HG03060 (cell line): ENCODE measurements around the gene ADISSP.

Experiments used
- ATAC-seq: cut with Tn5 transposase; IDR thresholded peaks from one replicate; pipeline ENCODE4 v1.9.1; 2021; ENCODE audit warnings: low read depth, moderate number of reproducible peaks; ENCODE audit not compliant: unreplicated experiment

Gene ADISSP

DNA sequence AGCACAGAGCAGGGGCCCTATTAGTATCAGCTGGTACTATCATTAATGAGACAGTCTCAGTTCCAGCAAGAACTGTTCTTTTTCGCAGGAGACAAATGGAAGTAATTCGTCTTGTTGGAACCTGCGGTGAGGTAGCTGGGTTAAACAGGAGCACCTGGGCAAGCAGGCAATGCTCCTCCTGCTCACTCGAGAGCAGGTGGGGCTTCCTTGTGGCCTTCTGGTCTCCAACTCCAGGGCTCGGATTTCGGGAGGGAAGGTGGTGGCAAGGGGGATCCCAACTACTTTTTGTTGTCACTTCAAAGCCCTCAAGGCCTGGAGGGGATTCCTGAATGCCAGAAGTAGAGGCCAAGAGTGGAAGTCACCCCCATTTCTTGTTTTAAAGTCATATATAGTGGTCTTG, 15.0 kb upstream of the ADISSP start:
- no peak for ATAC-seq

DNA sequence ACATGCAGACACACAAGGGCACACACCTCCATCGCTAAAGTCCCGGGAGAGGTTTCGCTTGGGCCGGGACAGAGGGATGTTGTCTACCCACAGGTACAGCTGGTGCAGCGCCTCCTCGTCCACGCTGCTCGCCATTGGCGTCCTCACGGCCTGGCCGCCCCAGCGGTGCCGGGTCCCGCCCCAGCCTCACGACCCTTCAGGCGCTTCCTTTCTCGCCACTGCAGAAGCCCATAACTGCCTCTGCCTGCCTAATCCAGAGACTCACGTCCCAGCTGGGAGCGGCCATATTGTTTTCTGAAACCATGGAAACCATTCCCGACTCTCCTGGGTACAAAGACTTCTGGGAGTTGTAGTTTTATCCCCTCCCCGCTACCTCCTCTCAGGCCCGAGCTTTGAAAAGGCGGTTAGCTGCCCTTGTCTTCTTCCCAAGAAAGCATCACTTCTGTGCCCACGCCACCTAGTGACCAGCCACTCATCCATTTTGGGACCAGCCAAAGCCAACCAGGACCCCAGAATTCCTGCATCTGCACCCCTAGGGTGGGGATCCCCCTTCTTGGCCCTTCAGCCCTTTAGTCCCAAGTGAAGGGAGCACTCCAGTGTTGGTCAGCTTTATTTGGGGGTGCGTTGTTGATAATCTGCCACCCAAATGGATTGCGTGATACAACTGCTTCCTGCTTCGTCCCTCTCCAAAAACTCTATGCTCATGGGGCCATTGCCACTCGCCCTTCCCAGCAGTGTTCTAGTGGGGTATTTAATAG, 13.8 kb upstream of the ADISSP start, which contains the start of gene SPEF1:
SPEF1 (minus strand) TSS at position 296 of the 758 bp plus-strand sequence; CDS start at position 135, 161 bp downstream.
- ATAC-seq = no peak

GRCh38 chr20:3778976-3779375, 11.4 kb upstream of the ADISSP start:
- ATAC-seq = no peak

GRCh38 chr20:3777716-3778629, 10.4 kb upstream of the ADISSP start:
- no peak for ATAC-seq

- ATAC-seq = no peak
Observed at GRCh38 chr20:3777381-3777715, 9.8 kb upstream of the ADISSP start.

DNA sequence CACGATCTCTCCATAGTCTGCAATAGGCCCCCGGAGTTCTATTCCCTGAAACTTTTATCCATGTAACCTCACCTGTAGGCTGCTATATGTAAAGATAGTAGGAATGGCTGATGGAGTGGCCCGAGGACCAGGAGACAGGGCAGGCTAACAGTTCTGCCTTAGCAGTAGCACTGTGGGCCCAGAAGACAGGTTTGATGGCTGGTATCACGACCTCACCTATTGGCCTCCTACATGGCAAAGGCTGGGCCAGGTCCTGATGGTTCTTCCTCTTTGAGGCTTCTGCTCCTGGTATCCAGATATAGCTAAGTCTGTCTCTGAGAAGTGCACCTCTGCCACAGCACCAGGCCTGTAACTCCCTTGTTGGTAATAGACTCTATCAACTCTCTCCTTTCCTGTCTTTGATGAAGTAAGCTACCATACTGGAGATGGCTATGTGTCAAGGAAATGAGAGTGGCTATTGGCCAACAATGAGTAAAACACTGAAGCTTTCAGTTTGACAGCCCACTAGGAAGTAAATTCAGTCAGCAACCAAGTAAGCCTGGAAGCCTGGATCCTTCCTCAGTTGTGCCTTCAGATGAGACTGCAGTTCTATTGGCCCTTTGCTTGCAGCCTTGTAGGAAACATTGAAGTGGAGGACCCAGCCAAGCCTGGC, 8.0 kb upstream of the ADISSP start:
- no peak for ATAC-seq

GRCh38 chr20:3771552-3772058, 4.1 kb upstream of the ADISSP start:
- no peak for ATAC-seq

DNA sequence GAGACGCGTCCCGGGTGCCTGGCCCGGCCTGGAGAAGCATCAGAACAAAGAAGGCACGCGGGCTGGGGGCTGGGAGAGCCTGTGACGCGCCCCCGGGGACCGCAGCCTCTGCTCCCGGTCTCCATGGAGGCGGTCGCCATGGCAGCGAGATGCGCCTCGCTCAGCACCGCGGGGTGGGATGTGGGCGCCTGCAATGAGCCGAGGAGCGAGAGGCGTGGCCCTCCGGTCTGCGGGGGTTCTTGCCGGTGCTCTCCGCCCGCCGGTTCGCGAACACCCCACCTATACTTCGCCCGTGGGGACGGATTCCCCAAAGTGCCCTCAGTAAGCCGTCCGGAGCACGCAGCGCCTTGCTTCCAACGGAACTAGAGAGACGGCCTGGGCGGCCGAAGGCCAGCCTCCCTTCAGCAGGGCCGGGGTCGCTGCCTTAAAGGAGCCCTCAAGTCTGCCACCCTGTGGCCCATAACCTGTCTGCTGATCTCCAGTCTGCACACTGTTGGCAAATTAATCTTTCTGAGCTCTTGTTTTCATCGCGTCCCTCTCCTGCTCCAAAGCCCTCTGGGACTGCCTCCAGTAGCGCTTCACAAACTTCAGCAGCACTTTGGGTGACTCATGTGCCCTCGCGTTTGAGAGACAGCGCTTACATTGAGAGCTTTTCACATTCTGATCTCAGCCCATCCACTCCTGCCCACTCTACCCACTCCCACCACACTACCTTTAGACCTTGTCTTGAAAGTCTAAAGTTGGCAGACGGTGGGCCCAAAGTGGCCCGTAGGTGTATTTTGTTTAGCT, 983 bp upstream of the ADISSP start:
- ATAC-seq = no peak

GRCh38 chr20:3767110-3767426, 485 bp downstream of the ADISSP start:
- no peak for ATAC-seq

- ATAC-seq = no peak
Observed at GRCh38 chr20:3766422-3767109, 987 bp downstream of the ADISSP start.

DNA sequence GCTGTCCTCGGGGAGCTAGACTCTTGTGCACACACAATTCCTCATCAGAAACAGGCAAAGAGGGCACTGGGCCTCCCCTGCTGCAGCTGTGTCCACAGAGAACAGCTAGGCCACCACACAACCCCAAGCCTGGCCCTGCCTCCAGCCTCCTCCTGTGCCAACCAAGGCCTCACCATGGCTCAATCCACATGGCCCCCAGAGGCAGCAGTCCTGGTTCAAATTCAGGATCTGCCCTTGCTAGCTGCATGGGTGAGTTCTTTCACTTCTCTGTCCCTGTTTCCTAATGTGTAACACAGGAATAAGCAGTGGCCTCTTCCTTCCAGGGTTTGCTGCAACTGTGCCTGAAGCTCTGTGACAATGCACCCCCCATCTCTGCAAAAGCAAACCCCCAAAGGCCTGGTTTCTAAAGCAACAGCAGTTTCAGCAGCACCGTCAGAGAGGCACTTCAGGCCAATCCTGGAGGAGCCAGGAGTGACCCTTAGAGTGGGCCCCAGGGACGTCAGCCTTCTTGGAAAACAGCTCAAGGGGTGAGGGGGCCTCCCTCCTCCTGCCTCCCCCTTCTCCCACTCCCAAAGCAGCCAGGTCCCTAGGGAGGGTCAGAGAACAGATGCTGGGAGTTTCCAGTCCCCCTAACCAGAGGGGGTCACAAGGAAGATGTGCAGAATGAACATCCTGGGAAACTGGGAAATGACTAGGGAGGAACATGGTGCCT, 2.2 kb downstream of the ADISSP start:
- ATAC-seq = no peak

- ATAC-seq = no peak
Observed at GRCh38 chr20:3764659-3765058, 2.9 kb downstream of the ADISSP start.

DNA sequence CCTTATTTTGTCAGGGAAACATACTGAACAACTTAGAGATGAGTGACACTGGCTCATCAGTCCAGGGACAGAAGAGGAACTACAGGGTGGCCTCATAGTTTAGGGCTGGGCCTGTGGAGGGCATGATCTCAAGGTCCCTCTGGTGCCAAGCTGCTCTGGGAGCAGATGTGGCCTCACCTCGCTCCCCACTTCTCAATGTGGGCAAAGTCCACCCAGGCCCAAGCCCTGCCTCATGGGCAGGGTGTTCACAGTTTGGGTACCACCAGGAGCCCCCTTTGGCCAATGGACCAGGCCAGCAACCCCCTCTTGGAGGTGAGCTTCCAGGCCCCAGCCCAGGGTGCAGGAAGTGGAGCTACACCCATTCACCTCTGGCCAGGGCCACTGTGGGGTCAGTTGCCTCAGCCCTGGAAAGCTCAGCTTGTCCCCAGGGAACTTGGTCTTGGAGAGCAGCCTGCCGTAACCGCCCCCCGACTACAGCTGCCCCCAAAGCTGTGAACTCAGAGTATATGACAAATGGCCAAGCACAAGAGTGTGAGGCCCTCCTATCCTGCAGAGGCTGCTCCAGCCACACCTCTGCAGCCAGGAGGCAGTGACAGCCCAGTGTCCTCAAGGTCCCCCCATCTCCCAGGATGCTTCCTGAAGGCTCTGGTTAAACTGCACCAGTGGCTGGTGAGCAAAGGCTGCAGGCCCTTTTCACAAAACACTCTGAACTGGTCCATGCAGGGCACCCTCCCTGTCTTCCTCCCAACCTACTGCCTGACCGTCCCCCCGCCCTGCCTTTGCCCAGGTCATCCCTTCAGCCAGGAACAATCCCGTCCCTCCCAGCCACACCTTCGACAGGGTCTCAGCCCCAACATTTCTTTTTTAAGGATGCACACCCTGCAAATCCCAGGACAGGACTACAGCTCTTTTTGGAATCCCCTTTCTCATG, 3.6 kb downstream of the ADISSP start:
- no peak for ATAC-seq

- no peak for ATAC-seq
Observed at GRCh38 chr20:3760655-3761348, 6.8 kb downstream of the ADISSP start.

- no peak for ATAC-seq
Observed at GRCh38 chr20:3759884-3760283, 7.7 kb downstream of the ADISSP start.

DNA sequence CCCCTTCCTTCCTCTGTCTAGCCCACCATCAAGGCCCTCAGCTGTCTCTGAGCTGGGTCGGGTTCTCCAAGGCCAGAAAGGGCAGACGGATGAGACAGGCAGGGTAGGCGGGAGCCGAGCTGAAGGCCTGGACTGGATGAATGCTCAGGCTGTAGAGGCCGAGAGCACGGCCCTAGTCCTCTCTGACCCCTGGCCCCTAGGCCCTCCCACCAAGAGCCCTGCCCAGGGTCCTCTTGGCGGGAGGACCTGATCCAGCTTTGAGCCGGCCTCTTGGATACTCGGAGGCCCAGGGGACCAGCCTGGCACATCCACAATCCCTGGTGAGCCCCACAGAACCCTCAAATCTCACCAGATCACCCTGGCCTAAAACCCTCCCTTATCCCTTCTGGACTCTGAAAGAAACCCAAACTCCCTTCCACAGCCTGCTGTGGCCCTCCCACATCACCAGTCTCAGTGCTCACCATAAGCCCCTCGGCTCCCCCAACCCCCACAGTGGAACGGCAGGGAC, 8.2 kb downstream of the ADISSP start:
- ATAC-seq = no peak

DNA sequence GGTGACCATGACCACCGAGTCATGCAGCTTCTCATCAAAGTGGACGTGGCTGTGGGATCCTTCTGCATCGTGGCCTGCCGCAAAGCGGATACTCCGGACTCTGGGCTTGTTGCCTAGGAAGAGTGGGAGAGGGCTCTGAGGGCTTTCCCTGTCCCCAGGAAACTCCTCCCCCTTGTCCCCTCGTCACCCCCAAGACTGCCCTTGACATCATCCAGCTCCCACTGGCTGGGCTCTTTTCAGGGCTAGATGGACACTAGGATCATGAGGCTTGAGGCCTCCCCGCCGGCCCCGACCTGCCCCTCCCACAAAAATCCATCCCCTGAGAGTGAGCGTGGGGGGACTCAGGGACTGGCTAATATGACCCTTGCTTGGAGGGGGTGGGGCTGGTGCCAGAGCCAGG, 9.0 kb downstream of the ADISSP start:
- ATAC-seq = no peak
